Measurements from ENCODE around the gene TMEM192. TPM values are rescaled to one million over a fixed set of nuclear protein-coding genes. Genes with fewer than 3 reads are reported as not detected.

The TMEM192 gene
- 11.5 and 16.8 TPM in 2 replicates for total RNA-seq (2021)
- percentile 44 among the genes with signal in this experiment for Bru-seq, nascent RNA
- BruChase-seq, experiment 1, labeled RNA remaining after a 2-hour chase, result percentile 44 among the genes with signal in this experiment
- percentile 63 among the genes with signal in this experiment for BruChase-seq, experiment 2, labeled RNA remaining after a 6-hour chase
- long read RNA-seq, full-length matches to known transcripts, result 14 of 15 reads
- long read RNA-seq, partial matches to known transcripts, result 0 of 15 reads
- long read RNA-seq, other reads (novel, unspliced or antisense), result 1 of 15 reads

DNA sequence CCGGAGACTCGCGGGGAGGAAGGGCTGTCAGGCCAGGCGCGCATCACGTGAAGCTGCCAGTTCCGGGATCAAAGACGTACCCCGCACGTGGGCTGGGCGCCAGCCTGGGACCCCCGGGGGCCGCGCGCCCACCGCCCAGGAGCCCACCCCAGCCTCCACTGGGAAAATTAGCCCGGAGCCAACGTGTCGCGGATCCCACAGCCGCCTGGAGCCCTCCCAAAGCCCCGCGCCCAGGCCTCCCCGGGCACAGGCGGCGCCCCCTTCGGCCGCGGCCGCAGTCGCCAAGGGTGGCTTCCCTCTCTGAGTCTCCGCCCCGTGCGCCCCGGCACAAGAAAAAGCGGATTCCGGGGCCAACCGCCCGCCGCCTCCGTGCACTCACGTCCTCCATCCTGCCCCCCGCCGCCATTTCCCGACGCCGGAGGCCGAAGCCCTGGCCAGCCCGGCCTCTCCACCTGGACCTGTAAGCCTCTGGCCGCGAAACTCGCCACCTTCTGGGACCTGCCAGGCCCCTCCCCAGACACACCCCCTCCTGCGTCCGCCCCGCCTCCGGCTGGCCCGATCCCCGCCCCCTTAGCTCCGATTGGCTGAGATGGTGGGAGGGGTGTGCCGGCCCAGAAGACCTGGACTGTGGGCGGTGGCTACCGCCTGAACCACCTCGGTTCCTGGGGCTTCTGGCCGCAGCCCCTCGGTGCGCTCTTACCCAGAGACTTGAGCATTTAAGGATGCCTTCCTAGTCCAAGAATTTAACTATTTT lies at the start of gene TMEM192:
Gene TMEM192 (minus strand): TSS at position 493 of the 754 bp plus-strand sequence. CDS start 87 bp downstream, at position 406.
- Histone ChIP-seq H3K27me3 (ENCODE audit: insufficient read depth, low read depth) (no peaks in the 10 kb centered on the region), H3K9me3 (ENCODE audit: insufficient read depth, low read depth) (no peaks in the 10 kb centered on the region), H3K4me1 (replicated peaks; ENCODE audit: insufficient read depth) (0 out of 2 replicates have a peak, but pooled peaks cover 3% of the 10 kb centered on the region), H3K4me3 (peak within 1 kb of the TSS; percentile 80), H4K20me1 (ENCODE audit: insufficient read depth) (no peaks in the 10 kb centered on the region), H3K27ac (peak within 1 kb of the TSS; percentile 65), H2AFZ (peak within 1 kb of the TSS; percentile 93), H3F3A (ENCODE audit: insufficient read depth, low read depth) (0 out of 2 replicates have a peak, but pooled peaks cover 3% of the 10 kb centered on the region), H3K36me3 (ENCODE audit: low read depth) (no peaks in the 10 kb centered on the region), H3K9me2 (ENCODE audit: insufficient read depth) (no peaks in the 10 kb centered on the region), H3K79me2 (ENCODE audit: low read depth) (peaks cover 11% of the 10 kb centered on the region), H3K4me2 (peak within 1 kb of the TSS; percentile 93)
- ChIA-PET POLR2A (ENCODE audit: unreplicated experiment) (interaction anchor here (0.5 to 0.7 kb wide), 12 partner anchors 9 to 1482 kb away, joined by 3 to 24 read pairs (median 4); partner anchors contain the start of gene MSMO1), CTCF (interaction anchor here (0.6 to 1.2 kb wide), 7 partner anchors 18 to 336 kb away, joined by 3 to 5 read pairs (median 3); partner anchors contain the start of gene MSMO1)
- TSS peak; percentile 46 for BruUV-seq (replicated peaks)
- intact Hi-C loops (cut with micrococcal nuclease; ENCODE audit: unreplicated experiment), result loop anchor here (1.0 to 5.0 kb wide), 3 partner anchors 214 to 350 kb away; no protein-coding TSS in a partner anchor
- TF ChIP-seq, protein P1, sequence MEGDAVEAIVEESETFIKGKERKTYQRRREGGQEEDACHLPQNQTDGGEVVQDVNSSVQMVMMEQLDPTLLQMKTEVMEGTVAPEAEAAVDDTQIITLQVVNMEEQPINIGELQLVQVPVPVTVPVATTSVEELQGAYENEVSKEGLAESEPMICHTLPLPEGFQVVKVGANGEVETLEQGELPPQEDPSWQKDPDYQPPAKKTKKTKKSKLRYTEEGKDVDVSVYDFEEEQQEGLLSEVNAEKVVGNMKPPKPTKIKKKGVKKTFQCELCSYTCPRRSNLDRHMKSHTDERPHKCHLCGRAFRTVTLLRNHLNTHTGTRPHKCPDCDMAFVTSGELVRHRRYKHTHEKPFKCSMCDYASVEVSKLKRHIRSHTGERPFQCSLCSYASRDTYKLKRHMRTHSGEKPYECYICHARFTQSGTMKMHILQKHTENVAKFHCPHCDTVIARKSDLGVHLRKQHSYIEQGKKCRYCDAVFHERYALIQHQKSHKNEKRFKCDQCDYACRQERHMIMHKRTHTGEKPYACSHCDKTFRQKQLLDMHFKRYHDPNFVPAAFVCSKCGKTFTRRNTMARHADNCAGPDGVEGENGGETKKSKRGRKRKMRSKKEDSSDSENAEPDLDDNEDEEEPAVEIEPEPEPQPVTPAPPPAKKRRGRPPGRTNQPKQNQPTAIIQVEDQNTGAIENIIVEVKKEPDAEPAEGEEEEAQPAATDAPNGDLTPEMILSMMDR (conservative IDR thresholded peaks at IDR 0.05), result no peak
- TF ChIP-seq EZH2 (IDR thresholded peaks at IDR 0.05; ENCODE audit: low read depth), result no peak
- DNase-seq, result peak; percentile 69 to 95

DNA sequence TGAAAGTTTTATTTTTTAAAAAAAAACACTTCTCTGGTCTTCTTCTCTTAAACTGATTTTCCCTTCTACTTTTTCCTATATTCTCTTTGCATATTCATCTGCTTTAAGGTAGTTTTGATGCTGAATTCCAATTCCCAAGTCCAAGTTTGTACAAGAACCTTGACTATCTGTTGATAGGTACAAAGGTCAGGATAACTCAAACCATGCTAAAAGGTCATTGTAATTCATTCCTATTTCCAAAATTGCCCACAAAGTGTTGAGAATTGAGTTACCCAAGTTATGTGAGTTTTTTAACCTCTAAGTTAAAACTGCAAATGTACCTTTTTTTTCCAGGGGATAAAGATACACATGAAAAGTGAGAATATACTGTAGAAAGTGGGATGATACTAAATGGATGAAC lies 46.1 kb upstream of the TMEM192 start:
- intact Hi-C loops (cut with micrococcal nuclease; ENCODE audit: unreplicated experiment), result no loop called here
- ChIA-PET POLR2A (ENCODE audit: unreplicated experiment) (no interaction called here), CTCF (no interaction called here)
- DNase-seq, result no peak
- Histone ChIP-seq H3K9me2 (ENCODE audit: insufficient read depth) (no peaks in the 10 kb centered on the region), H3F3A (ENCODE audit: insufficient read depth, low read depth) (no peaks in the 10 kb centered on the region), H3K79me2 (ENCODE audit: low read depth) (no peaks in the 10 kb centered on the region), H3K4me3 (no peak overlapping the region), H3K4me2 (no peak overlapping the region), H3K27ac (no peak overlapping the region), H3K36me3 (ENCODE audit: low read depth) (no peaks in the 10 kb centered on the region), H4K20me1 (ENCODE audit: insufficient read depth) (no peaks in the 10 kb centered on the region), H3K27me3 (ENCODE audit: insufficient read depth, low read depth) (no peaks in the 10 kb centered on the region), H2AFZ (no peak overlapping the region), H3K9me3 (ENCODE audit: insufficient read depth, low read depth) (no peaks in the 10 kb centered on the region), H3K4me1 (replicated peaks; ENCODE audit: insufficient read depth) (no peaks in the 10 kb centered on the region)
- no TSS peak for BruUV-seq (replicated peaks)
- TF ChIP-seq EZH2 (IDR thresholded peaks at IDR 0.05; ENCODE audit: low read depth), result no peak
- TF ChIP-seq, protein P1 (conservative IDR thresholded peaks at IDR 0.05), result no peak

DNA sequence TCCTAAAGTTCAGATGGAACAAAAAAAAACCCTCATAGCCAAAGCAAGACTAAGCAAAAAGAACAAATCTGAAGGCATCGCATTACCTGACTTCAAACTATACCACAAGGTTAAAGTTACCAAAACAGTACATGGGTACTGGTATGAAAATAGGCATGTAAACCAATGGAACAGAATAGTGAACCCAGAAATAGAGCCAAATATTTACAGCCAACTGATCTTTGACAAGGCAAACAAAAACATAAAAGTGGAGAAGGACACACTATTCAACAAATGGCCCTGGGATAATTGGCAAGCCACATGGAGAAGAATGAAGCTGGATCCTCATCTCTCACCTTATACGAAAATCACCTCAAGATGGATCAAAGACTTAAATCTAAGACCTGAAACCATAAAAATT lies 44.2 kb upstream of the TMEM192 start:
- Histone ChIP-seq H4K20me1 (ENCODE audit: insufficient read depth) (no peaks in the 10 kb centered on the region), H3F3A (ENCODE audit: insufficient read depth, low read depth) (no peaks in the 10 kb centered on the region), H3K27me3 (ENCODE audit: insufficient read depth, low read depth) (no peaks in the 10 kb centered on the region), H3K79me2 (ENCODE audit: low read depth) (no peaks in the 10 kb centered on the region), H3K9me3 (ENCODE audit: insufficient read depth, low read depth) (no peaks in the 10 kb centered on the region), H3K4me3 (no peak overlapping the region), H2AFZ (no peak overlapping the region), H3K4me2 (no peak overlapping the region), H3K4me1 (replicated peaks; ENCODE audit: insufficient read depth) (no peaks in the 10 kb centered on the region), H3K36me3 (ENCODE audit: low read depth) (no peaks in the 10 kb centered on the region), H3K27ac (no peak overlapping the region), H3K9me2 (ENCODE audit: insufficient read depth) (no peaks in the 10 kb centered on the region)
- no TSS peak for BruUV-seq (replicated peaks)
- POLR2A ChIA-PET (ENCODE audit: unreplicated experiment), result no interaction called here
- intact Hi-C loops (cut with micrococcal nuclease; ENCODE audit: unreplicated experiment), result no loop called here
- CTCF ChIA-PET, result no interaction called here
- DNase-seq, result no peak
- TF ChIP-seq EZH2 (IDR thresholded peaks at IDR 0.05; ENCODE audit: low read depth), result no peak
- TF ChIP-seq, protein P1 (conservative IDR thresholded peaks at IDR 0.05), result no peak
